NOMO-1 treated with DMSO at 0.1 percent for 48 hours (cell line): ENCODE measurements around the gene ACLY.
A peak's percentile ranks its signal among the peaks of the same experiment; 100 is the strongest.
"Not testable (repeated sequence)": the region's sequence is repeated elsewhere in the genome, so short reads cannot be mapped to it uniquely, and the experiment has no call there.

ENCODE experiments used
- DNase-seq: peaks from one replicate; lab custom pipeline; 2025; ENCODE audit not compliant: unreplicated experiment; lab: John Stamatoyannopoulos, UW

Gene ACLY

DNA sequence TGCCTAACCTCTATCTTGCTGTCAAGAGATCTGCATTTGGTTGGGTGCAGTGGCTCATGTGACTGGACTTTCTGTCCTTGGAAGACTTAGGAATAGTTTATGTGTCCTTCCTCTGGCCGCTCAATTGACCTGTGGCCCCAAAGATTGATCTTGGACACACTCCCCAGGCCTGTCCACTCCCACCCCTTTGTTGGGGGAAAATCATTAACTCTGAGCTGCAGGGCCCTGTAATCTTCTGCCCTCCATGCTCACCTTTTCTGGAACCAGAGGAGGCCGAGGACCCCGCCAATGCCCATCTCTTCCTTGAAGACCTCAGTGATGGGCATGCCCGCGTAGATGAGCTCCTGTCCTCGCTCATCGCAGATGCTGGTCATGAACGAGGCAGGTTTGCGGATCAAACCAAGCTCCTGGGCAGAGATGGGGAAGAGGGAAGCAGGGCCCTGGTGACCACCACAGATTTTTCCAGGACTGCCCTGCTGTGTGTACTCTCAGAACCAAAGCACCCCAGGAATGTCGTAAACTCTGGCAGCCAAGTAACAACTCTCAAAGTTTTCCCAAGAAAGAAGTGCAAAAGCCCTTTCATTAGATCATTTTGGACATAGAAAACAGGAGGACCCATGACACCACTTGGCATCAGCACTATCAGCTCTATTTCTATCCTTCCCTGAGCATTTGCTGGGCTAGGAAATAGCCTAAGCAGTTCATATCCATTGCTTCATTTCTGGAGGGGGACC is 45.0 kb downstream of the ACLY start:
- DNase-seq: no peak

- DNase-seq: no peak
These were observed 47.0 kb downstream of the ACLY start for GRCh38 chr17:41871789-41872188.

GRCh38 chr17:41870627-41871026 is 48.1 kb downstream of the ACLY start:
- no peak for DNase-seq

DNA sequence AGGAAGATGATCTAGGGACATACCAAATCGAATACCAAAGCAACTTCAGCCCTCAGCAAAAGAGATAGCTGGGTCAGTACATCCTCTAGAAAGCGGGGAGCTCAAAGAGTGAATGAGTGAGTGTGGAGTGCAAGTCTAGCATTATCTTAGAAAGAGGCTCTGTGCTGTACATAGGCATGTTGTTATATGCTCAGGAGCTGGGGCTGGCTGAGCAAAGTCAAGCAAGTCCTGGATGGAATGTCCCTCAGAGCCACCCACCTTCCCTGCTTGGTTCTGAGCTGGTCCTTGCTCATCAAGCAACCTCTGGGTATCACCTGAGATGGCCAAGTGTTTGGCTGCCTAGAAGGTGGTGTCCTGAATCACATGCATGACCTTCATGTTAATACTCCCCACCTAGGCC is 48.7 kb downstream of the ACLY start:
- DNase-seq: no peak

DNA sequence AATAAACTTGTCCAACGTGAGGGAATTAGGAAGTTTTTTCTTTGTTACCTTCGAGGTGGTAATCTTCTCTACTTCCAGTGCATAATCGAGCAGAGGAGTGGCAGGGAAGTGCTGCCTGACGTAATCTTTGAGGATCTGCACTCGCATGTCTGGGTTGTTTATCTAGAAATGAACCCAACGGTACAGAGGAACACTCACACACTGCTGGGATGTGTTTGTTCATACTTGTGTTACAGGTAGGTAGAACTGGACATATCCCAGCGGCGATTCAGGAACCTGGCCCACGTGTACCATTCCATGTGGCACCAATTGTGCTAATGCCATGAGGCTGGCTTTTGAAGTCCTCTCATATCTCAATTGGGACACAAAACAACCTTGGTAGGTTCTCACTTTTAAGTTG is 49.3 kb downstream of the ACLY start:
- no peak for DNase-seq

GRCh38 chr17:41868568-41868967 is 50.2 kb downstream of the ACLY start:
- no peak for DNase-seq

- no peak for DNase-seq
These were observed 53.2 kb downstream of the ACLY start for GRCh38 chr17:41865596-41865893.

GRCh38 chr17:41864836-41865595 is 53.7 kb downstream of the ACLY start, which contains the start of gene KLHL11:
KLHL11 (minus strand) TSS chr17:41865423; CDS start chr17:41865370, 53 bp downstream.
- DNase-seq: peak; percentile 85

- DNase-seq: no peak
These were observed 54.3 kb downstream of the ACLY start for GRCh38 chr17:41864498-41864835.

- DNase-seq: no peak
These were observed 55.5 kb downstream of the ACLY start for GRCh38 chr17:41863074-41863848.

DNA sequence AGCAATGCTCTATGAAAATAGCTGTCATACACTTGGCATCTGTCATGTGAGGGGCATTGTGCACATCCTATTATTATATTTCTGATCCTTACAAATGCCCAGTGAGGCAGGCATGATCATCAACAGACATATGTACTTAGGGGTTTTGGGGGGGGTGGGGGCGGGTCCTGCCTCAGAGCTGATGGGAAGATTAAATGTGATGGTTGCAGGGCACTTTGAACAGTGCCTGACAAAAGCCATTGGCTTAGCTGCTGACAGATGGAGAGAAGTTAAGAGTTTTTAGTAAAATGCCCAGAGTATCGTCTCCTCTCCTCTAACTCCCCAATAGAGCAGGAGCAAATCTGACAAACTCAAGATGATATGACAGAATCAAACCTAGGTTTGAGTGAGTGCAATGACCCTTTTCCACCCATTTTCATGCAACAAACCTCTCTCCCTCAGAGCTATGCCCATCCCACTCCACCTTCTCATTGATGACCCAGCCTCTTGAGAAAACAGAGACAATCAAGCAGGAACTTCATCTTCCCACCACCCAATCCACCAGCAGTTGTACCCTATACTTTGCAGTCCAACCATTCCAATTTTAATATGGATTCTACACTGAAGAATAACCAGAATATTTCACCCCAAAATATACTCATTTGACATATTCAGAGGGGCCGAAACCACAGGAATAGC is 58.4 kb downstream of the ACLY start:
- DNase-seq: no peak

GRCh38 chr17:41851382-41851781 is 67.4 kb downstream of the ACLY start:
- not testable (repeated sequence) for DNase-seq

DNA sequence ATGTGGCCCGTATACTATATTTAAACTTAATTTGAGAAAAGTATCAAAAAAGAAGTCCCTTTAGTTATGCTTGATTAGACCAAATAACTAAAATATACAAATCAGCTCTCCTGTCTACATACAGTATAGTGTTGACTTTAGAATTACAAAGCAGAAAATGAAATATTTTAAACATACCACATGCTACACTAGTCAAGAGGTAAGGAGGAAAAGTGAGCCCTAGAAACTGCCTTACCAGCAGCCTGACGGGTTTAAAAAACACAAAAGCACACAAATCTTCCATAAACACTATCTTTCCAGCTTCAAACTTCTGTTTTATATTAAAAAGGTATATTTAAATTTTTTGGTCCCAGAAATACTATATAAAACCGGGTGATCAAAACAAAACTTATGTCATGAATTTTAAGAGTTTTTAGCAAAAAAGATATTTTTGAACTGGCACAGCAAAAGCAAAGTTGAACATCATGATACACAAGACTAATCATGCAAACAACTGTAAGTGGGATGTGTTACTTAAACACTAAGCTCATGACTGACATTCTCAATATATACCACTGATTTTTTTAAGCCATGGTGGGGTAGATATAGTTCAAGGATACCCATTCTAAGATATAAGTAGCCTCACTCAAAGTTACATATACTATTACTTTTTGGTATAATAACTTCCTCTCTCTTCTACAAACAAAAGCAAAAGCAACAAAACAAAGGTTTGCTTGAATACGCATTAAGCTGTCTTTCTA is 69.3 kb downstream of the ACLY start:
- DNase-seq: no peak

DNA sequence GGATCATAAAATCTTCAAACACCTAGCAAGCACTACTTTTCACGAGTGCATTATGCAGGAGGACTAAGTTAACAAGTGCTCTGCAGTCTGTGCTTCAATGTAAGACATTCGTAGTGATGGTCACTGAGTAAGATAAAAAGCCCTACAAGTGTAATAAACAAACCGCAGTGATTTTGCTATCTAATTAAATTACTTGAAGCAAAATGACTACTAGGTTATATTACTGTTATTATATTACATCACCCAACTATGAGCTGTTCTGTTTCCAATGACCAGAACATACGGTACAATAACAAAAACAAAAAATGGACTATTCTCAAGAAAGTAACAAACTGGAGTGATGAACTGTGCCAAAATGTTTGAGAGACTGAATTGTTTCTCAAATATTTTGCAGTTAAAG is 70.0 kb downstream of the ACLY start:
- DNase-seq: no peak

DNA sequence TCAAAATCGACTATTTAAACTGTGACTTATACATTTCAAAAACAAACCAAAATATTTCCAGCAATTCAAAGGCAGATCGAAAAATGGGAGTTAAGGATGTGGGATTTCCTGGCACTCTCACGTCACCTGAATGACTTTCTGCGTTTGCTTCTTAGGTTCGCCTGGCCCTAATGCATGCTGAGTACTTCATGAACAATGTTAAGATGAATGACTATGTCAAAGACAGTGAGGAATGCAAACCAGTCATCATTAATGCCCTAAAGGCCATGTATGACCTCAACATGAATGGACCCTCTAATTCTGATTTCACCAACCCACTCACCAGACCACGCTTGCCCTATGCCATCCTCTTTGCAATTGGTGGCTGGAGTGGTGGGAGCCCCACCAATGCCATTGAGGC is 73.8 kb downstream of the ACLY start:
- no peak for DNase-seq

- DNase-seq: not testable (repeated sequence)
These were observed 78.0 kb downstream of the ACLY start for GRCh38 chr17:41840781-41841180.

DNA sequence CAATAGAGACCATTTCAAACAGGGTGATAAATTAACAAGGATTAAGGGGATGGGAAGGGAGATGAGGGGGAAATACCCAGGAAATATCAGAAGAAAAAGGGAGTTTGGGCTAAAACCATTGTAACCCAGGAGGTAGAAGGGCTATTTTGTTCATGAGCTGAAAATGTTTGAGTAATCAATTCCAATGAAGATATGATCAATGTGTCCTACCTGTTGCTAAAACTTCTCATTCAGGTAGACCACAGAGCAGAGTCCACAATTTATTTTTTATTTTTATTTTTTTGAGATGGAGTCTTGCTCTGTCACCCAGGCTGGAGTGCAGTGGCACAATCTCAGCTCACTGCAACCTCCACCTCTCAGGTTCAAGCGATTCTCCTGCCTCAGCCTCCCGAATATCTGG is 79.3 kb downstream of the ACLY start:
- not testable (repeated sequence) for DNase-seq

GRCh38 chr17:41837761-41838538 is 80.8 kb downstream of the ACLY start, which contains the start of gene KLHL10:
KLHL10 (plus strand) TSS chr17:41837825; CDS start chr17:41837933, 108 bp downstream.
- DNase-seq: no peak

- DNase-seq: no peak
These were observed 82.1 kb downstream of the ACLY start for GRCh38 chr17:41836550-41837196.
